MCF 10A (cell line): ENCODE data around the gene UMAD1. TPM values are rescaled to one million over a fixed set of nuclear protein-coding genes. Genes with fewer than 3 reads are reported as not detected.
A peak's percentile ranks its signal among the peaks of the same experiment; 100 is the strongest.
"Not testable (repeated sequence)": the region's sequence is repeated elsewhere in the genome, so short reads cannot be mapped to it uniquely, and the experiment has no call there.

Experiments used
- BruUV-seq: library from RNA; stranded (reverse); fragments of 400-500 nt; replicated peaks from 2 replicates; lab custom pipeline; 2021; lab: Mats Ljungman, UMichigan
- CTCF ChIA-PET: fragments of 300-600 bp; sonication (Branson Sonifier 250); formaldehyde crosslinking; extraction: SDS; loops from one replicate; lab custom pipeline; 2021; ENCODE audit warnings: antibody characterized with exemption, inconsistent platforms; lab: Yijun Ruan, JAX
- POLR2A ChIA-PET: fragments of 300-600, 350-650 bp; sonication (Branson Sonifier 250); formaldehyde crosslinking; extraction: SDS; loops from one replicate; lab custom pipeline; 2020; ENCODE audit warnings: antibody characterized with exemption, inconsistent platforms; lab: Yijun Ruan, JAX
- DNase-seq: peaks from one replicate; pipeline ENCODE4 v3.0.0-alpha.2; 2018; ENCODE audit not compliant: unreplicated experiment
- H3K27ac Mint-ChIP-seq: one replicate; pipeline ENCODE4 v1.8.0; 2022; ENCODE audit warnings: mild to moderate bottlenecking, low read depth, mixed read lengths; ENCODE audit not compliant: unreplicated experiment
- H3K27me3 Mint-ChIP-seq: one replicate; pipeline ENCODE4 v1.8.0; 2022; ENCODE audit warnings: mixed read lengths; ENCODE audit not compliant: insufficient read depth, unreplicated experiment
- H3K36me3 Mint-ChIP-seq: one replicate; pipeline ENCODE4 v1.8.0; 2022; ENCODE audit warnings: mild to moderate bottlenecking, moderate library complexity, mixed read lengths; ENCODE audit not compliant: insufficient read depth, unreplicated experiment
- H3K4me1 Mint-ChIP-seq: one replicate; pipeline ENCODE4 v1.8.0; 2022; ENCODE audit warnings: mixed read lengths; ENCODE audit not compliant: insufficient read depth, unreplicated experiment
- H3K4me3 Mint-ChIP-seq: one replicate; pipeline ENCODE4 v1.8.0; 2022; ENCODE audit warnings: mild to moderate bottlenecking, moderate library complexity, mixed read lengths; ENCODE audit not compliant: unreplicated experiment
- H3K9me3 Mint-ChIP-seq: one replicate; pipeline ENCODE4 v1.8.0; 2022; ENCODE audit warnings: mixed read lengths; ENCODE audit not compliant: unreplicated experiment
- CTCF ChIP-seq: fragments of 200-600 bp; IDR thresholded peaks from one replicate; pipeline ENCODE4 v1.8.0; 2022; ENCODE audit warnings: antibody characterized with exemption, mild to moderate bottlenecking; ENCODE audit not compliant: unreplicated experiment
- intact Hi-C: fragments of 100-400 bp; cut with micrococcal nuclease; formaldehyde crosslinking; loops from 2 replicates; pipeline ENCODE4 v1.14.1; 2022
- total RNA-seq: library from RNA; stranded (reverse); gene quantifications from 2 replicates; pipeline ENCODE4 v1.2.3, GENCODE V29; 2022

The UMAD1 gene
- total RNA-seq, 1 experiment from 2014 or later, result 7.1 TPM

- ChIA-PET CTCF (no interaction called here), POLR2A (interaction anchor here (0.9 kb wide), 1 partner anchor 25 kb away, joined by 3 read pairs; no protein-coding TSS in a partner anchor)
- no peak for TF ChIP-seq CTCF
- H3K27ac Mint-ChIP-seq, result no peak overlapping the region
- DNase-seq, result no peak
- no peaks in the 10 kb centered on the region for H3K36me3 Mint-ChIP-seq
- intact Hi-C loops, result no loop called here
- H3K9me3 Mint-ChIP-seq, result no peaks in the 10 kb centered on the region
- H3K4me1 Mint-ChIP-seq, result peaks cover 6% of the 10 kb centered on the region
- no peak overlapping the region for H3K4me3 Mint-ChIP-seq
- no TSS peak for BruUV-seq
- H3K27me3 Mint-ChIP-seq, result no peaks in the 10 kb centered on the region
These were observed 163.2 kb downstream of the UMAD1 start for GRCh38 chr7:7803715-7804178.

- POLR2A ChIA-PET, BruUV-seq, H3K27ac Mint-ChIP-seq, H3K9me3 Mint-ChIP-seq, H3K27me3 Mint-ChIP-seq, H3K36me3 Mint-ChIP-seq, DNase-seq, H3K4me3 Mint-ChIP-seq, H3K4me1 Mint-ChIP-seq, CTCF ChIA-PET, intact Hi-C loops: not testable (repeated sequence)
These were observed 164.3 kb downstream of the UMAD1 start for GRCh38 chr7:7804822-7805221.

GRCh38 chr7:7805511-7806153, 165.1 kb downstream of the UMAD1 start:
- no peak overlapping the region for H3K27ac Mint-ChIP-seq
- no peaks in the 10 kb centered on the region for H3K27me3 Mint-ChIP-seq
- POLR2A ChIA-PET, result interaction anchor here (1.1 kb wide), 1 partner anchor 23 kb away, joined by 3 read pairs; no protein-coding TSS in a partner anchor
- H3K4me3 Mint-ChIP-seq, result no peak overlapping the region
- no TSS peak for BruUV-seq
- intact Hi-C loops, result no loop called here
- TF ChIP-seq CTCF, result no peak
- CTCF ChIA-PET, result no interaction called here
- H3K9me3 Mint-ChIP-seq, result no peaks in the 10 kb centered on the region
- no peaks in the 10 kb centered on the region for H3K36me3 Mint-ChIP-seq
- DNase-seq, result no peak
- H3K4me1 Mint-ChIP-seq, result no peaks in the 10 kb centered on the region

- intact Hi-C loops, result no loop called here
- no peak for TF ChIP-seq CTCF
- Mint-ChIP-seq H3K4me1 (no peaks in the 10 kb centered on the region), H3K27ac (no peak overlapping the region), H3K9me3 (no peaks in the 10 kb centered on the region), H3K36me3 (no peaks in the 10 kb centered on the region), H3K27me3 (no peaks in the 10 kb centered on the region), H3K4me3 (no peak overlapping the region)
- ChIA-PET CTCF (no interaction called here), POLR2A (interaction anchor here (0.8 to 2.2 kb wide), 4 partner anchors 18 to 162 kb away, joined by 3 to 8 read pairs (median 4); no protein-coding TSS in a partner anchor)
- DNase-seq, result peak; percentile 71
- no TSS peak for BruUV-seq
These were observed 167.6 kb downstream of the UMAD1 start for GRCh38 chr7:7808156-7808555.
